Astrocyte of the cerebellum (primary cell): ENCODE measurements around the gene TRMT11.

Experiments used
- DNase-seq: peaks from one replicate; pipeline ENCODE4 v3.0.0-alpha.2; 2011; ENCODE audit warnings: low read depth
- H3K4me3 ChIP-seq: 2 replicates; pipeline ENCODE4 v1.5.1; 2011; ENCODE audit warnings: mild to moderate bottlenecking, low read depth, low read length, moderate library complexity
- in situ Hi-C: cut with HindIII; loops from 2 replicates; pipeline ENCODE4 v1.10.0; 2017; ENCODE audit warnings: low sequenced_read_pairs
- TF ChIP-seq, protein P1 (sequence below): IDR thresholded peaks from 2 replicates; pipeline ENCODE4 v1.5.1; 2012; ENCODE audit warnings: low read length, low read depth, moderate library complexity, mild to moderate bottlenecking; ENCODE audit errors: missing control alignments

TRMT11 gene

DNA sequence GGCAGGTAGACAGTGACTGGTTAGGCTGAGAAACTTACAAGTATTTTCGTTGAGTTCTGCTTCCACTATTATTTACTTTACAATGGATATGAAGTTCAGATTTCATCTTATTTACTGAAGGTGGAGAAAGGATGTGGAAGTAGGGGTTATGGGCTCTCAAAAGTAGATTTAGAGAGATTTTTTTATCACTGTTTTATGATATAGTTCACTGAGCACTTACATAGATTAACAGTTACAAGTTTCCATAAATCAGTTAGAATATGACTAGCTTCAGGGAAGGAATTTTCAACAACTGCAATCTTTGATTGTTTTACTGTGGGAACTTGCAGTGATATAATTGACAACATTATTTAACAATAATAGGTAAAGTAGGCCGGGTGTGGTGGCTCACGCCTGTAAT, 7.2 kb upstream of the TRMT11 start:
- in situ Hi-C loops, result no loop called here
- TF ChIP-seq, protein P1, sequence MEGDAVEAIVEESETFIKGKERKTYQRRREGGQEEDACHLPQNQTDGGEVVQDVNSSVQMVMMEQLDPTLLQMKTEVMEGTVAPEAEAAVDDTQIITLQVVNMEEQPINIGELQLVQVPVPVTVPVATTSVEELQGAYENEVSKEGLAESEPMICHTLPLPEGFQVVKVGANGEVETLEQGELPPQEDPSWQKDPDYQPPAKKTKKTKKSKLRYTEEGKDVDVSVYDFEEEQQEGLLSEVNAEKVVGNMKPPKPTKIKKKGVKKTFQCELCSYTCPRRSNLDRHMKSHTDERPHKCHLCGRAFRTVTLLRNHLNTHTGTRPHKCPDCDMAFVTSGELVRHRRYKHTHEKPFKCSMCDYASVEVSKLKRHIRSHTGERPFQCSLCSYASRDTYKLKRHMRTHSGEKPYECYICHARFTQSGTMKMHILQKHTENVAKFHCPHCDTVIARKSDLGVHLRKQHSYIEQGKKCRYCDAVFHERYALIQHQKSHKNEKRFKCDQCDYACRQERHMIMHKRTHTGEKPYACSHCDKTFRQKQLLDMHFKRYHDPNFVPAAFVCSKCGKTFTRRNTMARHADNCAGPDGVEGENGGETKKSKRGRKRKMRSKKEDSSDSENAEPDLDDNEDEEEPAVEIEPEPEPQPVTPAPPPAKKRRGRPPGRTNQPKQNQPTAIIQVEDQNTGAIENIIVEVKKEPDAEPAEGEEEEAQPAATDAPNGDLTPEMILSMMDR, result no peak
- no peak overlapping the region for H3K4me3 ChIP-seq
- no peak for DNase-seq

DNA sequence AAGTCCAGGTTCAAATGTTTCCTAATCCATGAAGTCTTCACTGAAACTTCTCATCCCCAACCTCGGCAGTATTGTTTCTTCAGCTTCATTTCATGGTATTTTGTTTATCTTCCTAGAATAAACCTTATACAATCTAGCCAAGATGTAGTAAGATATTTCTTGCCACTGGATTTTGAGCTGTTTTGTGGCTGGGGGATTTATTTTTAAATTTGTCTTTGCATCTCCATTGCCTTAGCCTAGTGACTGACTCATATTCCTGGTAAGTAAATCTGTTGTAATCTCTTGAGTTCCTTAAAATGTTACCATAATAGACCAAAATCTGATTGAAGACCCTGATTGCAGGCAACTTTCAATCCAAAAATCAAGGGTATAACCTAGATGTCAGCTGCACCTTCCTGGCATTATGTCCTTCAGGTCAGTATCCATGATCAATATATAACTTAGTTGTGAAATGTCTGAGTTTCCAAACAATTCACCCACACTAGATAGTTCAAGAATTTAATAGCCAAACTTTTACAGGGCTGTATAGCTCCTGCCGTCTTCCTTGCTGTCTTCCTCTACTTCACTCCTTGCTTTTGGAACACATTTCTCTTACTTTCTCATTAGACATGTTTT, 4.7 kb upstream of the TRMT11 start:
- H3K4me3 ChIP-seq, result no peak overlapping the region
- in situ Hi-C loops, result no loop called here
- no peak for DNase-seq
- TF ChIP-seq, protein P1, result no peak

DNA sequence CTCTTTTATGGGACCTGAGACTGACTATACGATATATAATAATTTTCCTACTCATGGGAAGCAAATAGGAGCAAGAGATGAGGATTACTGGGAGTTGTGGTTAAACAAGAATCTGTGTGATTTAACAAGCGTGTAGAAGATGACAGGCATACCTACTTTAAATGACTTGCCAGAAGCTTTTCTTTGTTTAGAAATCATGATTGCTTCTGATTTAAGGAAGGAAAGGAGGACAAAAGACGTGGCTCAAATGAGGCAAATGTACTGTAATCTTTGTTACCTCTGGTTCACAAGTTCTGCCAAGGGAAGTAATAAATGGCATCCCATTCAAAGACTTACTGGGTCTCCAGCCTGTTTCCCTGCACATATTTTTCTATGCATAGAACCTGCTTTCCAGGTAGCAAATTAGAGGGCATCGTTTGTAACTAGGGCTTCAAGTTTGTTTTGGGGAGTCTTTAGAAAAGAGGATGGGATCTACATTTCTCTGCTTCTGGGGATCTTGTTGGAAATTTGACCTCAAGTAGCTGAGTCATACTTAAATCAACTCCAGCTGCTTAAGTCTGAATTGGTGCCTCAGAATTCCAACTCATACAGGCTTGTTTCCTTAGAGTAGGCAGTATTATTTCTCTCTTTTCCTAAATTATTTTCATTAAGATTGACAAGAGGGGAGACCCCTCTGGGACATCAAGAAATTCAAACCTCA, 2.9 kb upstream of the TRMT11 start:
- H3K4me3 ChIP-seq, result no peak overlapping the region
- TF ChIP-seq, protein P1, result no peak
- in situ Hi-C loops, result no loop called here
- DNase-seq, result peak; percentile 52

- in situ Hi-C loops, result no loop called here
- no peak overlapping the region for H3K4me3 ChIP-seq
- TF ChIP-seq, protein P1, result no peak
- DNase-seq, result no peak
These were observed 2.0 kb upstream of the TRMT11 start for GRCh38 chr6:125984311-125984710.

DNA sequence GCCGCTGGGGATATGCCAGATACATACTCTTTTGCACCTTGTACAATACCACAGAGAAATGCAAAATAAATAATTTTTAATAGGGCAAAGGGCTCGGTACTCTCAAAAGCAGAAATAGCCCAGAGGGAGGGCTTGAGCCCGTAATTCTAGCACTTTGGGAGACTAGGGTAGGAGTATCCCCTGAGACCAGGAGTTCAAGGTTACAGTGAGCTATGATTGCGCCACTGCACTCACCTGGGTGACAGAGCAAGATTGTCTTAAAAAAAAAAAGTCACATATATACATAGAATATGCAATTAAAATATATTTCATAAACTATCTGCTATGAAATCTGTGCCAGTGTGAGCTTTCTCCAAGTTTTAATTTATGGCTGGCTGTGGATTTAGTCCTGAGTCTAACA, 818 bp upstream of the TRMT11 start:
- TF ChIP-seq, protein P1, result no peak
- in situ Hi-C loops, result no loop called here
- no peak overlapping the region for H3K4me3 ChIP-seq
- DNase-seq, result no peak

- peak overlapping the region; percentile 85 for H3K4me3 ChIP-seq
- DNase-seq, result no peak
- TF ChIP-seq, protein P1, result no peak
- in situ Hi-C loops, result no loop called here
These were observed 400 bp upstream of the TRMT11 start for GRCh38 chr6:125985979-125986300.
